Neural cell (in vitro differentiated cells): ENCODE measurements around the gene C1orf167.

Source experiments
- EP300 ChIP-seq: fragments of 450-650 bp; conservative IDR thresholded peaks from 2 replicates; pipeline ENCODE4 v1.6.1; 2014; ENCODE audit warnings: antibody characterized with exemption, mild to moderate bottlenecking, moderate library complexity; ENCODE audit not compliant: poor library complexity, severe bottlenecking
- EZH2 ChIP-seq: fragments of 200-600, 300-800 bp; shearing (Covaris generic), sonication (generic); IDR thresholded peaks from 2 replicates; pipeline ENCODE4 v1.6.1; 2014; ENCODE audit warnings: antibody characterized with exemption, low read length, borderline replicate concordance, mild to moderate bottlenecking; ENCODE audit not compliant: insufficient read depth, poor library complexity, severe bottlenecking
- POLR2AphosphoS5 ChIP-seq: IDR thresholded peaks from 2 replicates; pipeline ENCODE4 v1.6.1; 2012
- RAD21 ChIP-seq: fragments of 450-650 bp; conservative IDR thresholded peaks from 2 replicates; pipeline ENCODE4 v1.6.1; 2014; ENCODE audit warnings: antibody characterized with exemption, mild to moderate bottlenecking, moderate library complexity
- TAF1 ChIP-seq: IDR thresholded peaks from 2 replicates; pipeline ENCODE4 v1.6.1; 2012; ENCODE audit warnings: low read depth
- TF ChIP-seq, protein P1 (sequence below): fragments of 450-650 bp; IDR thresholded peaks from 2 replicates; pipeline ENCODE4 v1.5.1; 2014; ENCODE audit warnings: antibody characterized with exemption, mild to moderate bottlenecking, moderate library complexity; ENCODE audit not compliant: poor library complexity, severe bottlenecking

DNA sequence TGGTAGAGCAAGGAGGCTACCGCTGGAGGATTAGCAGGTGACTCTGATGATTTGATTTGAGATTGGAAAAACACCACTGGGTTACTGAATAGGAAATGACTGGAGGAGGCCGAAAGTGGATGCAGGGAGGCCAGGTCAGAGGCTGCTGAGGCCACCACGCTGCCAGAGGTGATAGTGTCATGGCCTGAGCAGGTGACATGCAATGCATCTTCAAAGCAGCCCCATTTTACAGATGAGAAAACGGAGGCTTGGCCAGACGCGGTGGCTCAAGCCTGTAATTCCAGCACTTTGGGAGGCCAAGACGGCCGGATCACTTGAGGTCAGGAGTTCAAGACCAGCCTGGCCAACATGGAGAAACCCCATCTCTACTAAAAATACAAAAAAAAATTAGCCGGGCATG is 12.8 kb downstream of the C1orf167 start:
- TF ChIP-seq, protein P1, sequence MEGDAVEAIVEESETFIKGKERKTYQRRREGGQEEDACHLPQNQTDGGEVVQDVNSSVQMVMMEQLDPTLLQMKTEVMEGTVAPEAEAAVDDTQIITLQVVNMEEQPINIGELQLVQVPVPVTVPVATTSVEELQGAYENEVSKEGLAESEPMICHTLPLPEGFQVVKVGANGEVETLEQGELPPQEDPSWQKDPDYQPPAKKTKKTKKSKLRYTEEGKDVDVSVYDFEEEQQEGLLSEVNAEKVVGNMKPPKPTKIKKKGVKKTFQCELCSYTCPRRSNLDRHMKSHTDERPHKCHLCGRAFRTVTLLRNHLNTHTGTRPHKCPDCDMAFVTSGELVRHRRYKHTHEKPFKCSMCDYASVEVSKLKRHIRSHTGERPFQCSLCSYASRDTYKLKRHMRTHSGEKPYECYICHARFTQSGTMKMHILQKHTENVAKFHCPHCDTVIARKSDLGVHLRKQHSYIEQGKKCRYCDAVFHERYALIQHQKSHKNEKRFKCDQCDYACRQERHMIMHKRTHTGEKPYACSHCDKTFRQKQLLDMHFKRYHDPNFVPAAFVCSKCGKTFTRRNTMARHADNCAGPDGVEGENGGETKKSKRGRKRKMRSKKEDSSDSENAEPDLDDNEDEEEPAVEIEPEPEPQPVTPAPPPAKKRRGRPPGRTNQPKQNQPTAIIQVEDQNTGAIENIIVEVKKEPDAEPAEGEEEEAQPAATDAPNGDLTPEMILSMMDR: no peak
- TF ChIP-seq EP300 (no peak), RAD21 (no peak), EZH2 (no peak), POLR2AphosphoS5 (no peak), TAF1 (no peak)
